Trophoblast cell (in vitro differentiated cells and primary cell): ENCODE results near the gene RPL13A.
A peak's percentile ranks its signal among the peaks of the same experiment; 100 is the strongest.

Experiments used
- DNase-seq, 2 donors: peaks; one replicate each; pipeline ENCODE4 v3.0.0-alpha.2; 2016
- H2AFZ ChIP-seq: 2 replicates; pipeline ENCODE4 v1.6.1; 2013; ENCODE audit warnings: low read length, moderate library complexity, mild to moderate bottlenecking; ENCODE audit not compliant: insufficient read depth, poor library complexity
- H2AK5ac ChIP-seq: 2 replicates; pipeline ENCODE4 v1.6.1; 2013; ENCODE audit warnings: mild to moderate bottlenecking, low read length
- H2BK120ac ChIP-seq: 2 replicates; pipeline ENCODE4 v1.6.1; 2013; ENCODE audit warnings: low read length, mild to moderate bottlenecking, moderate library complexity; ENCODE audit not compliant: insufficient read depth, poor library complexity
- H2BK12ac ChIP-seq: 2 replicates; pipeline ENCODE4 v1.6.1; 2013; ENCODE audit warnings: mild to moderate bottlenecking, low read length, moderate library complexity
- H2BK5ac ChIP-seq: 2 replicates; pipeline ENCODE4 v1.6.1; 2013; ENCODE audit warnings: low read length, low read depth, moderate library complexity, mild to moderate bottlenecking; ENCODE audit not compliant: poor library complexity
- H3K14ac ChIP-seq: 2 replicates; pipeline ENCODE4 v1.6.1; 2013; ENCODE audit warnings: mild to moderate bottlenecking, low read length
- H3K18ac ChIP-seq: 2 replicates; pipeline ENCODE4 v1.6.1; 2013; ENCODE audit warnings: mild to moderate bottlenecking, low read length
- H3K23ac ChIP-seq: 2 replicates; pipeline ENCODE4 v1.6.1; 2013; ENCODE audit warnings: low read length
- H3K27ac ChIP-seq: 2 replicates; pipeline ENCODE4 v1.5.1; 2013; ENCODE audit warnings: low read depth, mild to moderate bottlenecking, inconsistent platforms, low read length, moderate library complexity
- H3K27me3 ChIP-seq: 2 replicates; pipeline ENCODE4 v1.6.1; 2013; ENCODE audit warnings: inconsistent platforms, mild to moderate bottlenecking, low read length, moderate library complexity; ENCODE audit not compliant: insufficient read depth
- H3K36me3 ChIP-seq, 2 experiments: 1 replicate in 1 of 2; 2 replicates in 1 of 2; pipeline ENCODE4 v1.6.1; 2013; ENCODE audit warnings: low read length in 2 of 2, mild to moderate bottlenecking in 2 of 2, moderate library complexity in 1 of 2; ENCODE audit not compliant: insufficient read depth in 2 of 2, control insufficient read depth in 1 of 2
- H3K4ac ChIP-seq: 2 replicates; pipeline ENCODE4 v1.6.1; 2013; ENCODE audit warnings: low read depth, mild to moderate bottlenecking, low read length, moderate library complexity
- H3K4me1 ChIP-seq, 2 experiments: 1 replicate in 1 of 2; 2 replicates in 1 of 2; pipeline ENCODE4 v1.6.1; 2013; ENCODE audit warnings: low read length in 2 of 2, mild to moderate bottlenecking in 2 of 2, moderate library complexity in 1 of 2; ENCODE audit not compliant: insufficient read depth in 2 of 2, control insufficient read depth in 1 of 2
- H3K4me2 ChIP-seq: 2 replicates; pipeline ENCODE4 v1.6.1; 2013; ENCODE audit warnings: inconsistent platforms, mild to moderate bottlenecking, low read length, moderate library complexity
- H3K4me3 ChIP-seq: 2 replicates; pipeline ENCODE4 v1.5.1; 2013; ENCODE audit warnings: mild to moderate bottlenecking, low read depth, low read length, inconsistent platforms
- H3K79me1 ChIP-seq: one replicate; pipeline ENCODE4 v1.6.1; 2013; ENCODE audit warnings: low read length
- H3K79me2 ChIP-seq: 2 replicates; pipeline ENCODE4 v1.6.1; 2013; ENCODE audit warnings: low read length, mild to moderate bottlenecking; ENCODE audit not compliant: control insufficient read depth, insufficient read depth, poor library complexity
- H3K9ac ChIP-seq: 2 replicates; pipeline ENCODE4 v1.6.1; 2013; ENCODE audit warnings: mild to moderate bottlenecking, low read length
- H3K9me3 ChIP-seq: 2 replicates; pipeline ENCODE4 v1.6.1; 2013; ENCODE audit warnings: low read depth, mild to moderate bottlenecking, control low read depth, inconsistent platforms, low read length; ENCODE audit not compliant: insufficient read depth
- H4K12ac ChIP-seq: 2 replicates; pipeline ENCODE4 v1.6.1; 2013; ENCODE audit warnings: low read depth, mild to moderate bottlenecking, low read length, moderate library complexity
- H4K8ac ChIP-seq: 2 replicates; pipeline ENCODE4 v1.6.1; 2013; ENCODE audit warnings: low read depth, mild to moderate bottlenecking, low read length, moderate library complexity
- H4K91ac ChIP-seq: one replicate; pipeline ENCODE4 v1.6.1; 2013; ENCODE audit warnings: low read depth, mild to moderate bottlenecking, low read length, moderate library complexity
- WGBS: extraction: QIAGEN DNeasy Blood & Tissue Kit; methylation state at CpG from one replicate; pipeline ENCODE4 v1.1.7; 2013; ENCODE audit warnings: missing lambda C conversion rate; ENCODE audit not compliant: insufficient read length, insufficient coverage; ENCODE audit errors: extremely low coverage; 5-methylcytosine and 5-hydroxymethylcytosine counted together

RPL13A gene

DNA sequence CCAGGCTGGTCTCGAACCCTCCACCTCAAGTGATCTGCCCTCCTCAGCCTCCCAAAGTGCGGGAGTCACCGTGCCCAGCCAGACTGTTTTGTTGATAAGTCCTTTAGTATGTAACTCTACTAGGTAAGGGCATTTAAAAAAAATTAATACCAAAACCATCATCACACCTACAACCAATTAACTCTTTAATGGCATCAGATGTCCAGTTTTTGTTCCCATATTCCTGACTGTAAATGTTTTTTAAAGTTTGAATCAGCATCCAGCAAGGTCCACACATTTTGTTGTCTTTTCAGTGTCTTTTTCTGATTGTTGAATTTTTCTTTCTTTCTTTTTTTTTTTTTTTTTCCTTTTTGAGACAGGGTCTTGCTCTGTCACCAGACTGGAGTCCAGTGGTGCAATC is 30.6 kb downstream of the RPL13A start:
- Histone ChIP-seq H3K18ac (no peak overlapping the region), H3K4me3 (no peak overlapping the region), H3K9me3 (no peaks in the 10 kb centered on the region), H3K4me1 (peaks cover 8 to 10% of the 10 kb centered on the region in 2 experiments), H2BK120ac (no peak overlapping the region), H4K91ac (no peak overlapping the region), H3K36me3 (peaks cover 0 to 3% of the 10 kb centered on the region in 2 experiments), H2BK5ac (no peak overlapping the region), H3K14ac (no peak overlapping the region), H3K79me1 (peaks cover 4% of the 10 kb centered on the region), H3K4ac (no peak overlapping the region), H2AK5ac (no peak overlapping the region), H3K4me2 (no peak overlapping the region), H3K27ac (no peak overlapping the region), H3K23ac (no peak overlapping the region), H3K27me3 (no peaks in the 10 kb centered on the region), H4K8ac (no peak overlapping the region), H3K9ac (no peak overlapping the region), H4K12ac (no peak overlapping the region), H2AFZ (no peak overlapping the region), H2BK12ac (no peak overlapping the region), H3K79me2 (no peaks in the 10 kb centered on the region)
- WGBS, result no CpG with 5 or more reads among the region's 3 CpGs
- DNase-seq, result no peak

DNA sequence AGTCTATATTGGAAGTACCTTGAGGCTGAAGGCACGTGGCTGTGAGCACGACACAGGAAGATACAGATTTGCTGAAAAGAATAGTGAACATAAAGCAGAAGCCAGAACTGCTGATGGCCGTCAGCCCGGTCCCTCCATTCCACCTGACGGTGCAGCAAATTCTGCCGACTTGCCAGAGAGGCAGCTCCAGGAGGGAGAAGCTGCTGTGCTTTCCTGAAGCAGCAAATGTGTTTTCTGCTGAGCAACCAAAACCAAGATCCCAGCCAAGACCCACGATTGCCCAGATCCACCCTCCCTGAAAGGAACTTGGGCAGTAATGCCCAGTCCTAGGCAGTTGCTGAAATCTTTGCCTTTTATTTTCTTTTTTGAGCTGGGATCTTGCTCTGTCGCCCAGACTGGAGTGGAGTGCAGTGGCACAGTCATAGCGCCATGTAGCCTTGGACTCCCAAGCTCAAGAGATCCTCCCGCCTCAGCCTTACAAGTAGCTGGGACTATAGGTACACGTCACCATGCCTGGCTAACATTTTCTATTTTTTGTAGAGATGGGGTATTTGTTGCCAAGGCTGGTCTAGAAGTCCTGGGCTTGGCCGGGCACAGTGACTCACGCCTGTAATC is 33.4 kb downstream of the RPL13A start:
- Histone ChIP-seq H2BK5ac (no peak overlapping the region), H3K9me3 (no peaks in the 10 kb centered on the region), H2AK5ac (no peak overlapping the region), H3K79me2 (no peaks in the 10 kb centered on the region), H3K4me2 (no peak overlapping the region), H3K27ac (no peak overlapping the region), H4K12ac (no peak overlapping the region), H2AFZ (no peak overlapping the region), H3K79me1 (no peaks in the 10 kb centered on the region), H3K9ac (no peak overlapping the region), H3K36me3 (peaks cover 7% of the 10 kb centered on the region in 2 experiments), H4K91ac (no peak overlapping the region), H2BK120ac (no peak overlapping the region), H3K4me3 (no peak overlapping the region), H3K14ac (no peak overlapping the region), H3K4me1 (peaks cover 0 to 1% of the 10 kb centered on the region in 2 experiments), H2BK12ac (no peak overlapping the region), H3K18ac (no peak overlapping the region), H3K23ac (no peak overlapping the region), H4K8ac (no peak overlapping the region), H3K4ac (no peak overlapping the region), H3K27me3 (no peaks in the 10 kb centered on the region)
- no CpG with 5 or more reads among the region's 13 CpGs for WGBS
- no peak for DNase-seq

DNA sequence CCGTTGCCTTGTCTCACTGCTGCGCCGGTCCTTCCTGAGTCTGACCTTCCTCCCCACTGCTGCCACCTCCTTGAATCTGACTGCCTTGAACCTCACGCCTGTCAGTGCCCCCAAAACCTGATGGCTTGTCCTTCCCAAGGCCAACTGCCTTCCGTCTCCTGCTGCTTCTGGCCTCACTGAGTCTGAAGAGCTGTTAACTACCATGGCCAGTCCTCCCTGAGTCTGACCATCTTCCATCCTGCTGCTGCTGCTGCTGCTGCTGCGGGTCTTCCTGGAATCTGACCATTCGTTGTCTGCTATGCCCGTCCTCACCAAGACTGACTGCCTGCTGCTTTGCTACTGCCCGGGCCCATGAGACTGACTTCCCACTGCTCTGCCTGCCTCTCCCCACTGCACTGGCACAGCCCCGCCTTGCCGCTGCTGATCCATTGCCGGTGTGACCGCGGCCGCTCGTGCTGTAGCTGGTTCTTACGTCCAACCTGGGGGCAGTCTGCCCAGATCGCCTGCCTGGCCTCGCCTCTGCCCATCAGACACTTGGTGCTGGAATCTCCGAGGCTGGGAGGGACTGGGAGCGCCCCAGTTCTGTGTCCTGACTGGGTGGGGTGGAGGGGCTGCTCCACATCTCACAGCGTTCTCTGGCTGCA is 37.5 kb downstream of the RPL13A start:
- Histone ChIP-seq H3K14ac (no peak overlapping the region), H3K27me3 (no peaks in the 10 kb centered on the region), H3K4me3 (peak overlapping the region; percentile 29), H3K36me3 (peaks cover 7% of the 10 kb centered on the region in 2 experiments), H4K12ac (no peak overlapping the region), H2AFZ (no peak overlapping the region), H2BK120ac (no peak overlapping the region), H2BK5ac (no peak overlapping the region), H3K4ac (no peak overlapping the region), H3K23ac (no peak overlapping the region), H4K91ac (no peak overlapping the region), H3K9ac (no peak overlapping the region), H3K4me2 (no peak overlapping the region), H2AK5ac (no peak overlapping the region), H2BK12ac (no peak overlapping the region), H3K27ac (no peak overlapping the region), H3K18ac (no peak overlapping the region), H3K9me3 (no peaks in the 10 kb centered on the region), H3K79me2 (no peaks in the 10 kb centered on the region), H4K8ac (no peak overlapping the region), H3K4me1 (peaks cover 0 to 5% of the 10 kb centered on the region in 2 experiments), H3K79me1 (no peaks in the 10 kb centered on the region)
- no peak for DNase-seq
- WGBS, result no CpG with 5 or more reads among the region's 22 CpGs

DNA sequence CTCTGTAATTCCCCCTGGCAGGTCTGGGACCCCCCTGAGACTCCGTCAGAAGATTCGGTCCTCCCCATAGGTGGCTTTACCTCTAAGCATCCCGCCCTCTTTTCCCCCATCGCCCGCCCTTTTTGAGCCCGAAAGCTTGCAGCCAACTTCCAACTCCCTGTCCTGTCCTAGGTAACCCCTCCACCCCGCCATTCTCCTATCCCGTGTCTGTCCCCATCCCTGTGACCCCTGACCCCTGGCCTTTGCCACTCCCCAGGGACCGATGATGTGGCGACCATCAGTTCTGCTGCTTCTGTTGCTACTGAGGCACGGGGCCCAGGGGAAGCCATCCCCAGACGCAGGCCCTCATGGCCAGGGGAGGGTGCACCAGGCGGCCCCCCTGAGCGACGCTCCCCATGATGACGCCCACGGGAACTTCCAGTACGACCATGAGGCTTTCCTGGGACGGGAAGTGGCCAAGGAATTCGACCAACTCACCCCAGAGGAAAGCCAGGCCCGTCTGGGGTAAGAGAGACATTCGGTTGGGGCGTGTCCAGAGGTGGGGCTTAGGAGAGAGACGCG is 40.9 kb downstream of the RPL13A start:
- H3K27me3 ChIP-seq, result no peaks in the 10 kb centered on the region
- H4K12ac ChIP-seq, result no peak overlapping the region
- no peak overlapping the region for H3K23ac ChIP-seq
- H3K4me2 ChIP-seq, result peak overlapping the region; percentile 69
- H3K79me1 ChIP-seq, result no peaks in the 10 kb centered on the region
- no peak overlapping the region for H2BK5ac ChIP-seq
- no peak overlapping the region for H2BK12ac ChIP-seq
- H3K36me3 ChIP-seq, result peaks cover 7% of the 10 kb centered on the region in 2 experiments
- no peak overlapping the region for H4K91ac ChIP-seq
- no peaks in the 10 kb centered on the region for H3K79me2 ChIP-seq
- peak overlapping the region; percentile 53 for H3K4me3 ChIP-seq
- DNase-seq, result no peak
- no peak overlapping the region for H3K4ac ChIP-seq
- peak overlapping the region; percentile 3 for H2AFZ ChIP-seq
- H3K9me3 ChIP-seq, result no peaks in the 10 kb centered on the region
- no peak overlapping the region for H2AK5ac ChIP-seq
- H2BK120ac ChIP-seq, result no peak overlapping the region
- H3K4me1 ChIP-seq, result peaks cover 2 to 10% of the 10 kb centered on the region in 2 experiments
- no CpG with 5 or more reads among the region's 25 CpGs for WGBS
- no peak overlapping the region for H3K9ac ChIP-seq
- no peak overlapping the region for H4K8ac ChIP-seq
- H3K27ac ChIP-seq, result no peak overlapping the region
- H3K18ac ChIP-seq, result no peak overlapping the region
- no peak overlapping the region for H3K14ac ChIP-seq
